HG02763 (cell line): Measurements from ENCODE around the gene CCDC63.
"Not testable (repeated sequence)": the region's sequence is repeated elsewhere in the genome, so short reads cannot be mapped to it uniquely, and the experiment has no call there.

Experiments
- ATAC-seq: cut with Tn5 transposase; IDR thresholded peaks from one replicate; pipeline ENCODE4 v1.9.1; 2021; ENCODE audit warnings: mild to moderate bottlenecking, moderate library complexity; ENCODE audit not compliant: unreplicated experiment

CCDC63 gene

GRCh38 chr12:110844131-110844530, 2.7 kb upstream of the CCDC63 start:
- ATAC-seq: no peak

- ATAC-seq: no peak
Measured at GRCh38 chr12:110844551-110845338, 2.0 kb upstream of the CCDC63 start.

GRCh38 chr12:110845339-110845682, 1.5 kb upstream of the CCDC63 start:
- no peak for ATAC-seq

- no peak for ATAC-seq
Measured at GRCh38 chr12:110848314-110848923, 1.6 kb downstream of the CCDC63 start.

GRCh38 chr12:110849221-110849620, 2.4 kb downstream of the CCDC63 start:
- no peak for ATAC-seq

- no peak for ATAC-seq
Measured at GRCh38 chr12:110849748-110850403, 3.1 kb downstream of the CCDC63 start.

- ATAC-seq: no peak
Measured at GRCh38 chr12:110850762-110851161, 4.0 kb downstream of the CCDC63 start.

GRCh38 chr12:110853836-110854235, 7.0 kb downstream of the CCDC63 start:
- no peak for ATAC-seq

- no peak for ATAC-seq
Measured at GRCh38 chr12:110856542-110856941, 9.8 kb downstream of the CCDC63 start.

GRCh38 chr12:110857528-110857927, 10.7 kb downstream of the CCDC63 start:
- ATAC-seq: no peak

GRCh38 chr12:110857954-110858353, 11.2 kb downstream of the CCDC63 start:
- ATAC-seq: not testable (repeated sequence)

GRCh38 chr12:110858848-110859247, 12.1 kb downstream of the CCDC63 start:
- no peak for ATAC-seq

GRCh38 chr12:110860833-110861296, 14.1 kb downstream of the CCDC63 start:
- no peak for ATAC-seq

- ATAC-seq: no peak
Measured at GRCh38 chr12:110861729-110862128, 14.9 kb downstream of the CCDC63 start.

- ATAC-seq: no peak
Measured at GRCh38 chr12:110862329-110862728, 15.5 kb downstream of the CCDC63 start.

GRCh38 chr12:110863161-110863560, 16.4 kb downstream of the CCDC63 start:
- no peak for ATAC-seq

- no peak for ATAC-seq
Measured at GRCh38 chr12:110865521-110865920, 18.7 kb downstream of the CCDC63 start.

- no peak for ATAC-seq
Measured at GRCh38 chr12:110869026-110869425, 22.2 kb downstream of the CCDC63 start.

GRCh38 chr12:110869803-110870202, 23.0 kb downstream of the CCDC63 start:
- ATAC-seq: no peak

GRCh38 chr12:110872100-110872499, 25.3 kb downstream of the CCDC63 start:
- ATAC-seq: no peak

GRCh38 chr12:110874351-110874750, 27.6 kb downstream of the CCDC63 start:
- no peak for ATAC-seq

- ATAC-seq: no peak
Measured at GRCh38 chr12:110874781-110875180, 28.0 kb downstream of the CCDC63 start.
